PC-9 (cell line): ENCODE measurements around the gene VHLL.

Source experiments
- CTCF ChIP-seq: fragments of 200-600 bp; sonication (generic); conservative IDR thresholded peaks from 2 replicates; pipeline ENCODE4 v1.6.1; 2017; ENCODE audit warnings: mixed run types, antibody characterized with exemption, mild to moderate bottlenecking, moderate library complexity
- EZH2 ChIP-seq: fragments of 200-600 bp; sonication (generic); IDR thresholded peaks from 2 replicates; pipeline ENCODE4 v1.8.0; 2017; ENCODE audit warnings: antibody characterized with exemption, low read depth

GRCh38 chr1:156336242-156336641 is 37.1 kb upstream of the VHLL start:
- TF ChIP-seq CTCF (peak; percentile 47; the same call in 1 of the 2 replicates), EZH2 (no peak)
